GM12874 (cell line): ENCODE results near the gene KRTAP27-1.

ENCODE experiments used
- CTCF ChIP-seq: IDR thresholded peaks from 2 replicates; pipeline ENCODE4 v1.5.1; 2011; ENCODE audit warnings: low read depth, mild to moderate bottlenecking, control low read depth, low read length, moderate library complexity; ENCODE audit not compliant: insufficient read depth

KRTAP27-1 gene

GRCh38 chr21:30348506-30348905, 11.0 kb upstream of the KRTAP27-1 start, which contains the start of gene KRTAP23-1:
Gene KRTAP23-1, minus strand, starts transcription at chr21:30348606. Its CDS starts 0 bp downstream, at chr21:30348606.
- TF ChIP-seq CTCF = no peak

GRCh38 chr21:30345014-30345413, 7.5 kb upstream of the KRTAP27-1 start:
- TF ChIP-seq CTCF = no peak

- TF ChIP-seq CTCF = peak; percentile 68; the same call in 1 of the 2 replicates
These were observed 3.5 kb upstream of the KRTAP27-1 start for GRCh38 chr21:30340714-30341573.

GRCh38 chr21:30338717-30339116, 1.2 kb upstream of the KRTAP27-1 start:
- no peak for TF ChIP-seq CTCF

GRCh38 chr21:30337772-30338171, 278 bp upstream of the KRTAP27-1 start:
- no peak for TF ChIP-seq CTCF

GRCh38 chr21:30336596-30336995, 898 bp downstream of the KRTAP27-1 start:
- TF ChIP-seq CTCF = no peak

GRCh38 chr21:30333736-30334135, 3.8 kb downstream of the KRTAP27-1 start:
- TF ChIP-seq CTCF = no peak
